Ascending aorta (tissue), 2 donors: ENCODE data around the gene SPRY2. TPM values are rescaled to one million over a fixed set of nuclear protein-coding genes. Genes with fewer than 3 reads are reported as not detected.

ENCODE experiments used
- DNase-seq, 2 donors: peaks; one replicate each; pipeline ENCODE4 v3.0.0-alpha.2; 2019; ENCODE audit warnings: low spot score in 2 of 2
- H3K27ac ChIP-seq, 2 donors: fragments of 200-600 bp; sonication (generic); one replicate each; pipeline ENCODE4 v1.5.1; 2016 to 2017; ENCODE audit warnings: mild to moderate bottlenecking in 1 of 2
- H3K27me3 ChIP-seq: fragments of 200-600 bp; sonication (generic); one replicate; pipeline ENCODE4 v1.5.1; 2017
- H3K36me3 ChIP-seq, 2 donors: fragments of 200-600 bp; sonication (generic); one replicate each; pipeline ENCODE4 v1.5.1; 2016
- H3K4me1 ChIP-seq, 2 donors: fragments of 200-600 bp; sonication (generic); one replicate each; pipeline ENCODE4 v1.5.1; 2016 to 2017; ENCODE audit warnings: mild to moderate bottlenecking in 1 of 2
- H3K4me3 ChIP-seq, 2 donors: fragments of 200-600 bp; sonication (generic); one replicate each; pipeline ENCODE4 v1.5.1; 2016 to 2017; ENCODE audit warnings: mild to moderate bottlenecking in 1 of 2
- H3K9me3 ChIP-seq, 2 donors: fragments of 200-600 bp; sonication (generic); one replicate each; pipeline ENCODE4 v1.5.1; 2016
- CTCF ChIP-seq, 3 experiments: fragments of 200-600 bp in 2 of 3; fragments of 450-650 bp in 1 of 3; sonication (generic) in 2 of 3; IDR thresholded peaks; one replicate each; pipeline ENCODE4 v1.5.1; 2016 to 2019; ENCODE audit warnings: antibody characterized with exemption in 3 of 3, mild to moderate bottlenecking in 1 of 3, moderate library complexity in 1 of 3
- intact Hi-C: fragments of 100-400 bp; cut with DNase I; formaldehyde crosslinking; loops from one replicate; pipeline ENCODE4 v1.15.1; 2023
- total RNA-seq: library from RNA; depleted of rRNA; stranded (reverse); fragments of >200 nt; gene quantifications from one replicate; pipeline ENCODE4 v1.1.0, GENCODE V29; 2016

The SPRY2 gene
- 78.2 TPM for total RNA-seq

GRCh38 chr13:80341101-80341755 is at the start of gene SPRY2:
TSS of gene SPRY2 (minus strand) at chr13:80341126. CDS start at chr13:80337705, 3,421 bp downstream.
- DNase-seq, result peak; percentile 88 to 97
- no peaks in the 10 kb centered on the region for H3K9me3 ChIP-seq
- intact Hi-C loops, result loop anchor here (2.0 to 5.0 kb wide), 8 partner anchors 208 to 934 kb away; partner anchors contain the start of gene RBM26

GRCh38 chr13:80390338-80390737 is 49.4 kb upstream of the SPRY2 start:
- Histone ChIP-seq H3K4me3 (no peak overlapping the region), H3K36me3 (no peaks in the 10 kb centered on the region), H3K27ac (peak overlapping the region in 1 of 2 donors; percentile 1), H3K4me1 (peaks cover 0 to 8% of the 10 kb centered on the region in 2 donors), H3K9me3 (peaks cover 0 to 6% of the 10 kb centered on the region in 2 donors), H3K27me3 (no peaks in the 10 kb centered on the region)
- TF ChIP-seq CTCF (IDR thresholded peaks at IDR 0.05), result no peak
- intact Hi-C loops, result no loop called here
- DNase-seq, result no peak

More at GRCh38 chr13:80341101-80341755, at the start of gene SPRY2:
- peaks cover 0 to 13% of the 10 kb centered on the region in 2 donors for H3K36me3 ChIP-seq
- peak within 1 kb of the TSS; percentile 89 to 91 for H3K4me3 ChIP-seq
- H3K4me1 ChIP-seq, result peaks cover 0 to 16% of the 10 kb centered on the region in 2 donors
- TF ChIP-seq CTCF (IDR thresholded peaks at IDR 0.05), result no peak
- H3K27me3 ChIP-seq, result no peaks in the 10 kb centered on the region
- H3K27ac ChIP-seq, result peak within 1 kb of the TSS; percentile 96 to 97

GRCh38 chr13:80389073-80390038 is 48.4 kb upstream of the SPRY2 start:
- H3K27ac ChIP-seq, result peak overlapping the region; percentile 26 to 51
- DNase-seq, result no peak

GRCh38 chr13:80388506-80388905 is 47.6 kb upstream of the SPRY2 start:
- Histone ChIP-seq H3K4me1 (peaks cover 0 to 8% of the 10 kb centered on the region in 2 donors), H3K9me3 (no peaks in the 10 kb centered on the region), H3K27me3 (no peaks in the 10 kb centered on the region), H3K4me3 (no peak overlapping the region), H3K27ac (peak overlapping the region in 1 of 2 donors; percentile 51), H3K36me3 (no peaks in the 10 kb centered on the region)
- no peak for TF ChIP-seq CTCF (IDR thresholded peaks at IDR 0.05)
- DNase-seq, result no peak
- intact Hi-C loops, result no loop called here

More at GRCh38 chr13:80389073-80390038, 48.4 kb upstream of the SPRY2 start:
- no peaks in the 10 kb centered on the region for H3K36me3 ChIP-seq
- peaks cover 0 to 3% of the 10 kb centered on the region in 2 donors for H3K9me3 ChIP-seq
- H3K27me3 ChIP-seq, result no peaks in the 10 kb centered on the region
- peaks cover 0 to 8% of the 10 kb centered on the region in 2 donors for H3K4me1 ChIP-seq
- H3K4me3 ChIP-seq, result no peak overlapping the region
- intact Hi-C loops, result no loop called here
- TF ChIP-seq CTCF (IDR thresholded peaks at IDR 0.05), result no peak

GRCh38 chr13:80386592-80386991 is 45.7 kb upstream of the SPRY2 start:
- no peak for DNase-seq
- Histone ChIP-seq H3K9me3 (no peaks in the 10 kb centered on the region), H3K27ac (no peak overlapping the region), H3K4me1 (peaks cover 0 to 8% of the 10 kb centered on the region in 2 donors), H3K36me3 (no peaks in the 10 kb centered on the region), H3K4me3 (no peak overlapping the region), H3K27me3 (no peaks in the 10 kb centered on the region)
- no peak for TF ChIP-seq CTCF (IDR thresholded peaks at IDR 0.05)
- intact Hi-C loops, result no loop called here
